Keratinocyte (primary cell): ENCODE data around the gene PRLHR. TPM values are rescaled to one million over a fixed set of nuclear protein-coding genes. Genes with fewer than 3 reads are reported as not detected.

Source experiments
- DNase-seq: peaks from one replicate; pipeline ENCODE4 v3.0.0-alpha.2; 2011; ENCODE audit warnings: low read depth, missing footprints, low spot score
- FAIRE-seq: peaks from 2 replicates; lab custom pipeline; 2011; peaks lifted over from hg19 to GRCh38; lab: Jason Lieb, UNC
- H2AFZ ChIP-seq: 2 replicates; pipeline ENCODE4 v1.6.0; 2012; ENCODE audit warnings: low read length, control low read depth, inconsistent platforms; ENCODE audit not compliant: control insufficient read depth
- H3K27ac ChIP-seq: 2 replicates; pipeline ENCODE4 v1.5.1; 2011; ENCODE audit warnings: low read length; ENCODE audit not compliant: control insufficient read depth, insufficient read depth
- H3K27me3 ChIP-seq: 3 replicates; pipeline ENCODE4 v1.6.0; 2011; ENCODE audit warnings: low read length; ENCODE audit not compliant: control insufficient read depth, insufficient read depth; ENCODE audit errors: extremely low read depth
- H3K36me3 ChIP-seq, 2 experiments: 2 replicates in 1 of 2; 3 replicates in 1 of 2; pipeline ENCODE4 v1.5.1; 2011; ENCODE audit warnings: low read length in 2 of 2, mild to moderate bottlenecking in 1 of 2; ENCODE audit not compliant: control insufficient read depth in 2 of 2, insufficient read depth in 2 of 2; ENCODE audit errors: extremely low read depth in 1 of 2
- H3K4me1 ChIP-seq: 3 replicates; pipeline ENCODE4 v1.5.1; 2011; ENCODE audit warnings: low read length; ENCODE audit not compliant: control insufficient read depth, insufficient read depth; ENCODE audit errors: extremely low read depth
- H3K4me2 ChIP-seq: 3 replicates; pipeline ENCODE4 v1.6.0; 2011; ENCODE audit warnings: low read depth, low read length; ENCODE audit not compliant: control insufficient read depth, insufficient read depth; ENCODE audit errors: extremely low read depth
- H3K4me3 ChIP-seq, 3 experiments: fragments of 200-600 bp in 1 of 3; sonication (generic) in 1 of 3; 2 replicates in 2 of 3; 3 replicates in 1 of 3; pipeline ENCODE4 v1.5.1; 2011 to 2016; ENCODE audit warnings: low read length in 3 of 3, mild to moderate bottlenecking in 3 of 3, control low read depth in 2 of 3, inconsistent platforms in 1 of 3, low read depth in 1 of 3, mixed read lengths in 1 of 3, mixed run types in 1 of 3, moderate library complexity in 1 of 3; ENCODE audit not compliant: control insufficient read depth in 2 of 3, insufficient read depth in 2 of 3; ENCODE audit errors: extremely low read depth in 1 of 3
- H3K79me2 ChIP-seq: 2 replicates; pipeline ENCODE4 v1.6.0; 2012; ENCODE audit warnings: low read length; ENCODE audit not compliant: control insufficient read depth, insufficient read depth
- H3K9ac ChIP-seq: 3 replicates; pipeline ENCODE4 v1.6.0; 2011; ENCODE audit warnings: low read length; ENCODE audit not compliant: control insufficient read depth, insufficient read depth; ENCODE audit errors: extremely low read depth
- H3K9me1 ChIP-seq: 3 replicates; pipeline ENCODE4 v1.6.0; 2011; ENCODE audit warnings: low read length; ENCODE audit not compliant: control insufficient read depth, insufficient read depth; ENCODE audit errors: extremely low read depth
- H3K9me3 ChIP-seq: 2 replicates; pipeline ENCODE4 v1.5.1; 2012; ENCODE audit warnings: low read depth, low read length; ENCODE audit not compliant: control insufficient read depth
- H4K20me1 ChIP-seq: 3 replicates; pipeline ENCODE4 v1.6.0; 2011; ENCODE audit warnings: low read length; ENCODE audit not compliant: control insufficient read depth, insufficient read depth; ENCODE audit errors: extremely low read depth
- EZH2 ChIP-seq: IDR thresholded peaks from one replicate; pipeline ENCODE4 v1.6.1; 2012; ENCODE audit warnings: inconsistent platforms, mild to moderate bottlenecking, low read length, moderate library complexity
- dilution Hi-C: fragments of 300-500 bp; cut with MboI; formaldehyde crosslinking; loops from one replicate; pipeline ENCODE4 v1.7.0; 2020; ENCODE audit warnings: low sequenced_read_pairs; ENCODE audit not compliant: extremely low pct_ligation_motif_present
- polyA plus RNA-seq, 5 experiments: library from polyadenylated mRNA; depleted of rRNA in 3 of 5; stranded (reverse) in 3 of 5; stranded (forward) in 1 of 5; unstranded in 1 of 5; fragments of >200 nt; gene quantifications; 1 replicate in 1 of 5; 2 replicates in 3 of 5; 3 replicates in 1 of 5; pipeline versions ENCODE4 v1.2.1 to v1.2.3, GENCODE V29; 2011 to 2012; ENCODE audit warnings: missing spikeins in 2 of 5, low read depth in 1 of 5, low replicate concordance in 1 of 5
- TF ChIP-seq, protein P1 (sequence below), 3 experiments: IDR thresholded peaks in 1 of 3; conservative IDR thresholded peaks in 1 of 3; optimal IDR thresholded peaks in 1 of 3; 2 replicates in 2 of 3; 3 replicates in 1 of 3; pipeline versions ENCODE3 to v1.5.1; 2011; ENCODE audit warnings: low read length in 3 of 3, mild to moderate bottlenecking in 3 of 3, moderate library complexity in 2 of 3, control low read depth in 1 of 3, inconsistent platforms in 1 of 3; ENCODE audit not compliant: insufficient read depth in 2 of 3; ENCODE audit errors: extremely low read depth in 1 of 3

PRLHR gene
- polyA plus RNA-seq, 1 donor (not counting 4 experiments of a cell fraction or from before 2014, with no cell fraction given) = not detected

DNA sequence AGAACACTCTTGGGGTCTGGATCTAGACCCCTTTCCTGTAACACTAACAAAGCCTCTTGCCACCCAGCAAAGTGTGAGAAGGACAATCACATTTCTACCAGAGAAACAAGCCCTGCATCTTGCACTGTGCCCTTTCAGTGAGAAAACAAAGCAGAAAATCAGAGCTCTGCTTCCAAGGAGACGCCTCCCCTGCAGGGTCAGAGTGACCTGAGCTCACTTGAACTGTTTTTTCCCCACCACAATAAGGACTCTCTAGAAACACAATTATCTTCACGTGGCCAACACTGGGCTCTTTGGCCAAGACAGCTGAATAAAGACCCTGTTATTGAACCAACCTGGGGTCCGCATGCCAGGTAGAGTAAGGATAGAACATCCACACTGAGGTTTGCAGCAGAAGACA is 30.1 kb upstream of the PRLHR start:
- DNase-seq (no peak), FAIRE-seq (no peak)
- H2AFZ ChIP-seq = no peak overlapping the region
- no peak overlapping the region for H3K9ac ChIP-seq
- H4K20me1 ChIP-seq = no peaks in the 10 kb centered on the region
- TF ChIP-seq EZH2 = no peak
- TF ChIP-seq, protein P1, sequence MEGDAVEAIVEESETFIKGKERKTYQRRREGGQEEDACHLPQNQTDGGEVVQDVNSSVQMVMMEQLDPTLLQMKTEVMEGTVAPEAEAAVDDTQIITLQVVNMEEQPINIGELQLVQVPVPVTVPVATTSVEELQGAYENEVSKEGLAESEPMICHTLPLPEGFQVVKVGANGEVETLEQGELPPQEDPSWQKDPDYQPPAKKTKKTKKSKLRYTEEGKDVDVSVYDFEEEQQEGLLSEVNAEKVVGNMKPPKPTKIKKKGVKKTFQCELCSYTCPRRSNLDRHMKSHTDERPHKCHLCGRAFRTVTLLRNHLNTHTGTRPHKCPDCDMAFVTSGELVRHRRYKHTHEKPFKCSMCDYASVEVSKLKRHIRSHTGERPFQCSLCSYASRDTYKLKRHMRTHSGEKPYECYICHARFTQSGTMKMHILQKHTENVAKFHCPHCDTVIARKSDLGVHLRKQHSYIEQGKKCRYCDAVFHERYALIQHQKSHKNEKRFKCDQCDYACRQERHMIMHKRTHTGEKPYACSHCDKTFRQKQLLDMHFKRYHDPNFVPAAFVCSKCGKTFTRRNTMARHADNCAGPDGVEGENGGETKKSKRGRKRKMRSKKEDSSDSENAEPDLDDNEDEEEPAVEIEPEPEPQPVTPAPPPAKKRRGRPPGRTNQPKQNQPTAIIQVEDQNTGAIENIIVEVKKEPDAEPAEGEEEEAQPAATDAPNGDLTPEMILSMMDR (optimal IDR thresholded peaks at IDR 0.05 in 1 of 3, IDR thresholded peaks at IDR 0.05 in 1 of 3, conservative IDR thresholded peaks at IDR 0.05 in 1 of 3; ENCODE audit: extremely low read depth in 1 of 3, insufficient read depth in 2 of 3, low read length in 3 of 3) = no peak
- peaks cover 23% of the 10 kb centered on the region for H3K27me3 ChIP-seq
- no peak overlapping the region for H3K4me3 ChIP-seq
- dilution Hi-C loops = no loop called here
- H3K79me2 ChIP-seq = no peaks in the 10 kb centered on the region
- no peaks in the 10 kb centered on the region for H3K4me1 ChIP-seq
- no peak overlapping the region for H3K27ac ChIP-seq
- H3K9me1 ChIP-seq = no peaks in the 10 kb centered on the region
- H3K4me2 ChIP-seq = no peak overlapping the region
- no peaks in the 10 kb centered on the region for H3K9me3 ChIP-seq
- H3K36me3 ChIP-seq = no peaks in the 10 kb centered on the region

- Histone ChIP-seq H3K9ac (no peak overlapping the region), H3K9me3 (no peaks in the 10 kb centered on the region), H3K4me1 (no peaks in the 10 kb centered on the region), H3K27me3 (peaks cover 18% of the 10 kb centered on the region), H3K36me3 (no peaks in the 10 kb centered on the region), H3K4me2 (no peak overlapping the region), H4K20me1 (no peaks in the 10 kb centered on the region), H3K9me1 (no peaks in the 10 kb centered on the region), H3K79me2 (no peaks in the 10 kb centered on the region), H2AFZ (no peak overlapping the region), H3K4me3 (no peak overlapping the region), H3K27ac (no peak overlapping the region)
- no peak for DNase-seq
- TF ChIP-seq EZH2 = no peak
- TF ChIP-seq, protein P1 (optimal IDR thresholded peaks at IDR 0.05 in 1 of 3, IDR thresholded peaks at IDR 0.05 in 1 of 3, conservative IDR thresholded peaks at IDR 0.05 in 1 of 3; ENCODE audit: extremely low read depth in 1 of 3, insufficient read depth in 2 of 3, low read length in 3 of 3) = no peak
- dilution Hi-C loops = no loop called here
- no peak for FAIRE-seq
Measured at GRCh38 chr10:118624747-118625146, 29.3 kb upstream of the PRLHR start.
